IMR-90 (cell line): ENCODE measurements around the gene NOVA2. TPM values are rescaled to one million over a fixed set of nuclear protein-coding genes. Genes with fewer than 3 reads are reported as not detected.

Source experiments
- ATAC-seq: fragments of 200-7000 bp; cut with Tn5 transposase; 2 replicates; pipeline ENCODE4 v1.9.1; 2020; ENCODE audit warnings: low read depth, mild to moderate bottlenecking, moderate library complexity
- BruUV-seq: library from RNA; stranded (reverse); fragments of 400-500 nt; replicated peaks from 2 replicates; lab custom pipeline; 2021; lab: Mats Ljungman, UMichigan
- CTCF ChIA-PET: fragments of 300-600 bp; formaldehyde crosslinking; extraction: SDS; loops from one replicate; lab custom pipeline; 2021; ENCODE audit warnings: antibody characterized with exemption; lab: Yijun Ruan, JAX
- POLR2A ChIA-PET: fragments of 300-600 bp; sonication (Branson Sonifier 250); formaldehyde crosslinking; loops from one replicate; lab custom pipeline; 2022; ENCODE audit warnings: antibody characterized with exemption; ENCODE audit not compliant: unreplicated experiment; lab: Charles Lee
- DNase-seq: peaks from one replicate; pipeline ENCODE4 v3.0.0; 2013
- H2AFZ ChIP-seq: replicated peaks from 2 replicates; pipeline ENCODE3; 2013; ENCODE audit warnings: low read length, mild to moderate bottlenecking; ENCODE audit not compliant: poor library complexity
- H2AK5ac ChIP-seq: 2 replicates; pipeline ENCODE4 v1.6.1; 2013; ENCODE audit warnings: low read depth, low read length, inconsistent platforms
- H2AK9ac ChIP-seq: replicated peaks from 2 replicates; pipeline ENCODE3; 2013; ENCODE audit warnings: mild to moderate bottlenecking, low read depth, low read length, moderate library complexity; ENCODE audit not compliant: poor library complexity
- H2BK120ac ChIP-seq: 2 replicates; pipeline ENCODE4 v1.6.1; 2013; ENCODE audit warnings: low read depth, low read length, inconsistent platforms
- H2BK15ac ChIP-seq: 3 replicates; pipeline ENCODE4 v1.6.1; 2013; ENCODE audit warnings: low read depth, low read length, inconsistent platforms
- H2BK20ac ChIP-seq: 2 replicates; pipeline ENCODE4 v1.6.1; 2013; ENCODE audit warnings: low read depth, mild to moderate bottlenecking, inconsistent platforms, low read length, moderate library complexity
- H2BK5ac ChIP-seq: 2 replicates; pipeline ENCODE4 v1.6.1; 2013; ENCODE audit warnings: mild to moderate bottlenecking, low read depth, low read length, inconsistent platforms; ENCODE audit not compliant: poor library complexity, severe bottlenecking
- H3K14ac ChIP-seq: replicated peaks from 2 replicates; pipeline ENCODE4 v1.6.1; 2013; ENCODE audit warnings: low read depth, low read length, inconsistent platforms
- H3K18ac ChIP-seq: 2 replicates; pipeline ENCODE4 v1.6.1; 2013; ENCODE audit warnings: low read depth, low read length, control low read depth
- H3K23ac ChIP-seq: 2 replicates; pipeline ENCODE4 v1.6.1; 2013; ENCODE audit warnings: low read depth, low read length, inconsistent platforms
- H3K27ac ChIP-seq: 2 replicates; pipeline ENCODE4 v1.5.1; 2013; ENCODE audit warnings: mild to moderate bottlenecking, control low read depth, low read length; ENCODE audit not compliant: insufficient read depth
- H3K27me3 ChIP-seq: 2 replicates; pipeline ENCODE4 v1.6.1; 2013; ENCODE audit warnings: low read length; ENCODE audit not compliant: control insufficient read depth, insufficient read depth
- H3K36me3 ChIP-seq: 2 replicates; pipeline ENCODE4 v1.6.1; 2013; ENCODE audit warnings: low read length, mixed read lengths; ENCODE audit not compliant: control insufficient read depth, insufficient read depth
- H3K4ac ChIP-seq: 2 replicates; pipeline ENCODE4 v1.6.1; 2013; ENCODE audit warnings: low read depth, low read length, inconsistent platforms
- H3K4me1 ChIP-seq: 2 replicates; pipeline ENCODE4 v1.6.1; 2013; ENCODE audit warnings: low read length, mixed read lengths; ENCODE audit not compliant: control insufficient read depth, insufficient read depth
- H3K4me2 ChIP-seq: 2 replicates; pipeline ENCODE4 v1.6.1; 2013; ENCODE audit warnings: low read depth, mild to moderate bottlenecking, control low read depth, low read length, moderate library complexity
- H3K4me3 ChIP-seq: 2 replicates; pipeline ENCODE4 v1.5.1; 2013; ENCODE audit warnings: low read depth, mild to moderate bottlenecking, control low read depth, low read length, moderate library complexity; ENCODE audit not compliant: insufficient read depth
- H3K56ac ChIP-seq: 2 replicates; pipeline ENCODE4 v1.6.1; 2013; ENCODE audit warnings: low read length, inconsistent platforms; ENCODE audit not compliant: insufficient read depth; ENCODE audit errors: extremely low read depth
- H3K79me1 ChIP-seq, 2 experiments: 2 replicates each; pipeline ENCODE4 v1.6.1; 2013; ENCODE audit warnings: low read length in 2 of 2, inconsistent platforms in 1 of 2, low read depth in 1 of 2
- H3K9ac ChIP-seq: 2 replicates; pipeline ENCODE4 v1.6.1; 2013; ENCODE audit warnings: low read depth, low read length, control low read depth
- H3K9me1 ChIP-seq: 2 replicates; pipeline ENCODE4 v1.6.1; 2013; ENCODE audit warnings: low read length, inconsistent platforms; ENCODE audit not compliant: insufficient read depth
- H3K9me3 ChIP-seq: 2 replicates; pipeline ENCODE4 v1.6.1; 2013; ENCODE audit warnings: low read length; ENCODE audit not compliant: control insufficient read depth, insufficient read depth
- H4K20me1 ChIP-seq: 2 replicates; pipeline ENCODE4 v1.6.1; 2013; ENCODE audit warnings: low read length, inconsistent platforms; ENCODE audit not compliant: insufficient read depth
- H4K5ac ChIP-seq: 2 replicates; pipeline ENCODE4 v1.6.1; 2013; ENCODE audit warnings: mild to moderate bottlenecking, low read depth, low read length, control low read depth
- H4K8ac ChIP-seq, 2 experiments: 2 replicates each; pipeline ENCODE4 v1.6.1; 2013; ENCODE audit warnings: low read depth in 2 of 2, low read length in 2 of 2, control low read depth in 1 of 2, inconsistent platforms in 1 of 2
- H4K91ac ChIP-seq: 2 replicates; pipeline ENCODE4 v1.6.1; 2013; ENCODE audit warnings: low read depth, low read length, inconsistent platforms; ENCODE audit not compliant: insufficient read depth
- ELK1 ChIP-seq: fragments of 150-350 bp; IDR thresholded peaks from 2 replicates; pipeline ENCODE4 v1.6.1; 2016; ENCODE audit warnings: low read depth, mild to moderate bottlenecking, low read length, moderate library complexity, borderline replicate concordance
- USF2 ChIP-seq: fragments of 150-350 bp; IDR thresholded peaks from 2 replicates; pipeline ENCODE4 v1.6.1; 2017; ENCODE audit warnings: mild to moderate bottlenecking, antibody characterized with exemption, low read length, low read depth
- WGBS, 2 experiments: methylation state at CpG; one replicate each; pipeline versions ENCODE4 v1.1.5 to v1.1.7; 2013; ENCODE audit warnings: missing lambda C conversion rate in 2 of 2; ENCODE audit not compliant: insufficient read length in 1 of 2; ENCODE audit errors: extremely low coverage in 2 of 2; 5-methylcytosine and 5-hydroxymethylcytosine counted together
- dilution Hi-C: fragments of 300-500 bp; cut with HindIII; formaldehyde crosslinking; loops from one replicate; pipeline ENCODE4 v1.14.3; 2018; ENCODE audit warnings: low sequenced_read_pairs; ENCODE audit not compliant: unreplicated experiment
- in situ Hi-C: fragments of 300-500 bp; cut with MboI; formaldehyde crosslinking; loops from 3 replicates; pipeline ENCODE4 v1.14.3; 2019; ENCODE audit warnings: low sequenced_read_pairs, inconsistent platforms, mixed read lengths
- intact Hi-C: fragments of 100-400 bp; cut with micrococcal nuclease; formaldehyde crosslinking; loops from 2 replicates; pipeline ENCODE4 v1.10.0; 2022
- polyA plus RNA-seq, 3 experiments: library from polyadenylated mRNA; depleted of rRNA; stranded (reverse); fragments of >200 nt; gene quantifications; 2 replicates each; pipeline ENCODE4 v1.2.3, GENCODE V29; 2012; ENCODE audit warnings: low replicate concordance in 1 of 3
- total RNA-seq: library from RNA; depleted of rRNA; stranded (reverse); fragments of >200 nt; gene quantifications from 2 replicates; pipeline ENCODE4 v1.2.3, GENCODE V29; 2012

NOVA2 gene
- total and polyA plus RNA-seq, 2 of the 4 experiments (the other 2 are of a cell fraction): 0.03 TPM; not detected in 1

GRCh38 chr19:45935267-45935666, 38.4 kb downstream of the NOVA2 start:
- H3K9me1 ChIP-seq: no peaks in the 10 kb centered on the region
- H3K36me3 ChIP-seq: no peaks in the 10 kb centered on the region
- H3K23ac ChIP-seq: no peak overlapping the region
- H3K79me1 ChIP-seq: no peaks in the 10 kb centered on the region
- in situ Hi-C loops: no loop called here
- no peak overlapping the region for H3K14ac ChIP-seq
- H3K9me3 ChIP-seq: no peaks in the 10 kb centered on the region; the same call in none of the 2 replicates
- H4K91ac ChIP-seq: no peak overlapping the region
- H3K4ac ChIP-seq: no peak overlapping the region
- no TSS peak for BruUV-seq
- H2BK120ac ChIP-seq: no peak overlapping the region
- H3K4me2 ChIP-seq: no peak overlapping the region
- no peak overlapping the region for H2BK15ac ChIP-seq
- H3K27me3 ChIP-seq: peaks cover 59% of the 10 kb centered on the region
- no peak overlapping the region for H3K56ac ChIP-seq
- H2AK9ac ChIP-seq: no peak overlapping the region
- POLR2A ChIA-PET: no interaction called here
- H2BK5ac ChIP-seq: no peak overlapping the region
- H4K5ac ChIP-seq: no peak overlapping the region
- H3K27ac ChIP-seq: no peak overlapping the region
- no peak overlapping the region for H3K4me3 ChIP-seq
- dilution Hi-C loops: no loop called here
- H3K4me1 ChIP-seq: no peaks in the 10 kb centered on the region
- H2BK20ac ChIP-seq: no peak overlapping the region
- peak overlapping the region; percentile 17 for H2AFZ ChIP-seq
- ATAC-seq (no peak), DNase-seq (no peak)
- TF ChIP-seq USF2 (no peak), ELK1 (no peak)
- no peak overlapping the region for H3K18ac ChIP-seq
- no peak overlapping the region for H3K9ac ChIP-seq
- CTCF ChIA-PET: no interaction called here
- H2AK5ac ChIP-seq: no peak overlapping the region
- intact Hi-C loops: no loop called here
- WGBS, 2 experiments: 71% methylated on average over 8 of the region's 19 CpGs; no CpG with 5 or more reads in 1 of the 2 experiments
- no peak overlapping the region for H4K8ac ChIP-seq
- no peaks in the 10 kb centered on the region for H4K20me1 ChIP-seq
